Measurements from ENCODE around the gene IL36B.

IL36B gene

GRCh38 chr2:113010088-113010487, 42.6 kb downstream of the IL36B start:
- H3K27me3 ChIP-seq (ENCODE audit: control insufficient read depth, insufficient read depth, low read length): no peaks in the 10 kb centered on the region
- no CpG with 5 or more reads among the region's 2 CpGs for WGBS (ENCODE audit: insufficient coverage, insufficient read length)
- H3K9me3 ChIP-seq (ENCODE audit: control insufficient read depth, insufficient read depth, low read length): no peaks in the 10 kb centered on the region
- H3K27ac ChIP-seq (ENCODE audit: low read length): no peak overlapping the region
- no peak for DNase-seq (ENCODE audit: low read depth, low spot score)
- no peaks in the 10 kb centered on the region for H3K36me3 ChIP-seq (ENCODE audit: control insufficient read depth, insufficient read depth, low read length)
- H3K4me1 ChIP-seq (ENCODE audit: control insufficient read depth, insufficient read depth, low read length): no peaks in the 10 kb centered on the region
- H3K4me3 ChIP-seq (ENCODE audit: low read length): no peak overlapping the region

GRCh38 chr2:113009622-113010021, 43.0 kb downstream of the IL36B start:
- no peaks in the 10 kb centered on the region for H3K36me3 ChIP-seq (ENCODE audit: control insufficient read depth, insufficient read depth, low read length)
- no peak for DNase-seq (ENCODE audit: low read depth, low spot score)
- no peaks in the 10 kb centered on the region for H3K4me1 ChIP-seq (ENCODE audit: control insufficient read depth, insufficient read depth, low read length)
- no CpG with 5 or more reads among the region's 1 CpG for WGBS (ENCODE audit: insufficient coverage, insufficient read length)
- no peaks in the 10 kb centered on the region for H3K27me3 ChIP-seq (ENCODE audit: control insufficient read depth, insufficient read depth, low read length)
- no peaks in the 10 kb centered on the region for H3K9me3 ChIP-seq (ENCODE audit: control insufficient read depth, insufficient read depth, low read length)
- H3K4me3 ChIP-seq (ENCODE audit: low read length): no peak overlapping the region
- H3K27ac ChIP-seq (ENCODE audit: low read length): no peak overlapping the region

GRCh38 chr2:113007250-113007649, 45.4 kb downstream of the IL36B start:
- Histone ChIP-seq H3K36me3 (ENCODE audit: control insufficient read depth, insufficient read depth, low read length) (no peaks in the 10 kb centered on the region), H3K4me3 (ENCODE audit: low read length) (no peak overlapping the region), H3K27me3 (ENCODE audit: control insufficient read depth, insufficient read depth, low read length) (no peaks in the 10 kb centered on the region), H3K4me1 (ENCODE audit: control insufficient read depth, insufficient read depth, low read length) (no peaks in the 10 kb centered on the region), H3K9me3 (ENCODE audit: control insufficient read depth, insufficient read depth, low read length) (no peaks in the 10 kb centered on the region), H3K27ac (ENCODE audit: low read length) (no peak overlapping the region)
- DNase-seq (ENCODE audit: low read depth, low spot score): no peak
- WGBS (ENCODE audit: insufficient coverage, insufficient read length): no CpG with 5 or more reads among the region's 1 CpG

GRCh38 chr2:113005030-113005509, 47.6 kb downstream of the IL36B start, which contains the start of gene IL36A:
IL36A (plus strand) TSS chr2:113005459; CDS start chr2:113005872, 413 bp downstream.
- no peaks in the 10 kb centered on the region for H3K9me3 ChIP-seq (ENCODE audit: control insufficient read depth, insufficient read depth, low read length)
- no peak for DNase-seq (ENCODE audit: low read depth, low spot score)
- no peak within 1 kb of the TSS for H3K4me3 ChIP-seq (ENCODE audit: low read length)
- H3K27me3 ChIP-seq (ENCODE audit: control insufficient read depth, insufficient read depth, low read length): no peaks in the 10 kb centered on the region
- no peak within 1 kb of the TSS for H3K27ac ChIP-seq (ENCODE audit: low read length)
- no peaks in the 10 kb centered on the region for H3K36me3 ChIP-seq (ENCODE audit: control insufficient read depth, insufficient read depth, low read length)
- no CpG with 5 or more reads among the region's 3 CpGs for WGBS (ENCODE audit: insufficient coverage, insufficient read length)
- H3K4me1 ChIP-seq (ENCODE audit: control insufficient read depth, insufficient read depth, low read length): no peaks in the 10 kb centered on the region

GRCh38 chr2:113002677-113003076, 50.0 kb downstream of the IL36B start:
- Histone ChIP-seq H3K27me3 (ENCODE audit: control insufficient read depth, insufficient read depth, low read length) (no peaks in the 10 kb centered on the region), H3K27ac (ENCODE audit: low read length) (no peak overlapping the region), H3K9me3 (ENCODE audit: control insufficient read depth, insufficient read depth, low read length) (no peaks in the 10 kb centered on the region), H3K4me3 (ENCODE audit: low read length) (no peak overlapping the region), H3K36me3 (ENCODE audit: control insufficient read depth, insufficient read depth, low read length) (no peaks in the 10 kb centered on the region), H3K4me1 (ENCODE audit: control insufficient read depth, insufficient read depth, low read length) (no peaks in the 10 kb centered on the region)
- DNase-seq (ENCODE audit: low read depth, low spot score): no peak
- no CpG with 5 or more reads among the region's 2 CpGs for WGBS (ENCODE audit: insufficient coverage, insufficient read length)

GRCh38 chr2:113000436-113000835, 52.2 kb downstream of the IL36B start:
- Histone ChIP-seq H3K27me3 (ENCODE audit: control insufficient read depth, insufficient read depth, low read length) (no peaks in the 10 kb centered on the region), H3K4me1 (ENCODE audit: control insufficient read depth, insufficient read depth, low read length) (no peaks in the 10 kb centered on the region), H3K36me3 (ENCODE audit: control insufficient read depth, insufficient read depth, low read length) (no peaks in the 10 kb centered on the region), H3K4me3 (ENCODE audit: low read length) (no peak overlapping the region), H3K27ac (ENCODE audit: low read length) (no peak overlapping the region), H3K9me3 (ENCODE audit: control insufficient read depth, insufficient read depth, low read length) (no peaks in the 10 kb centered on the region)
- DNase-seq (ENCODE audit: low read depth, low spot score): no peak
- WGBS (ENCODE audit: insufficient coverage, insufficient read length): no CpG with 5 or more reads among the region's 1 CpG

- Histone ChIP-seq H3K9me3 (ENCODE audit: control insufficient read depth, insufficient read depth, low read length) (no peaks in the 10 kb centered on the region), H3K27ac (ENCODE audit: low read length) (no peak overlapping the region), H3K36me3 (ENCODE audit: control insufficient read depth, insufficient read depth, low read length) (no peaks in the 10 kb centered on the region), H3K4me1 (ENCODE audit: control insufficient read depth, insufficient read depth, low read length) (no peaks in the 10 kb centered on the region), H3K27me3 (ENCODE audit: control insufficient read depth, insufficient read depth, low read length) (no peaks in the 10 kb centered on the region), H3K4me3 (ENCODE audit: low read length) (no peak overlapping the region)
- WGBS (ENCODE audit: insufficient coverage, insufficient read length): no CpG with 5 or more reads among the region's 1 CpG
- DNase-seq (ENCODE audit: low read depth, low spot score): no peak
Measured at GRCh38 chr2:112997151-112997550, 55.5 kb downstream of the IL36B start.

- no CpG with 5 or more reads among the region's 6 CpGs for WGBS (ENCODE audit: insufficient coverage, insufficient read length)
- H3K36me3 ChIP-seq (ENCODE audit: control insufficient read depth, insufficient read depth, low read length): no peaks in the 10 kb centered on the region
- H3K27ac ChIP-seq (ENCODE audit: low read length): no peak overlapping the region
Measured at GRCh38 chr2:112996635-112997034, 56.0 kb downstream of the IL36B start.

GRCh38 chr2:112995346-112995920, 57.2 kb downstream of the IL36B start:
- no peak for DNase-seq (ENCODE audit: low read depth, low spot score)
- WGBS (ENCODE audit: insufficient coverage, insufficient read length): no CpG with 5 or more reads among the region's 14 CpGs
- no peak overlapping the region for H3K27ac ChIP-seq (ENCODE audit: low read length)

More at GRCh38 chr2:112996635-112997034, 56.0 kb downstream of the IL36B start:
- Histone ChIP-seq H3K9me3 (ENCODE audit: control insufficient read depth, insufficient read depth, low read length) (no peaks in the 10 kb centered on the region), H3K4me1 (ENCODE audit: control insufficient read depth, insufficient read depth, low read length) (no peaks in the 10 kb centered on the region), H3K27me3 (ENCODE audit: control insufficient read depth, insufficient read depth, low read length) (no peaks in the 10 kb centered on the region), H3K4me3 (ENCODE audit: low read length) (no peak overlapping the region)
- DNase-seq (ENCODE audit: low read depth, low spot score): no peak

GRCh38 chr2:112994648-112995047, 58.0 kb downstream of the IL36B start:
- WGBS (ENCODE audit: insufficient coverage, insufficient read length): no CpG with 5 or more reads among the region's 2 CpGs
- no peaks in the 10 kb centered on the region for H3K27me3 ChIP-seq (ENCODE audit: control insufficient read depth, insufficient read depth, low read length)
- no peaks in the 10 kb centered on the region for H3K9me3 ChIP-seq (ENCODE audit: control insufficient read depth, insufficient read depth, low read length)
- H3K4me3 ChIP-seq (ENCODE audit: low read length): no peak overlapping the region
- no peak overlapping the region for H3K27ac ChIP-seq (ENCODE audit: low read length)
- H3K36me3 ChIP-seq (ENCODE audit: control insufficient read depth, insufficient read depth, low read length): no peaks in the 10 kb centered on the region
- no peaks in the 10 kb centered on the region for H3K4me1 ChIP-seq (ENCODE audit: control insufficient read depth, insufficient read depth, low read length)
- no peak for DNase-seq (ENCODE audit: low read depth, low spot score)

More at GRCh38 chr2:112995346-112995920, 57.2 kb downstream of the IL36B start:
- Histone ChIP-seq H3K4me1 (ENCODE audit: control insufficient read depth, insufficient read depth, low read length) (no peaks in the 10 kb centered on the region), H3K27me3 (ENCODE audit: control insufficient read depth, insufficient read depth, low read length) (no peaks in the 10 kb centered on the region), H3K36me3 (ENCODE audit: control insufficient read depth, insufficient read depth, low read length) (no peaks in the 10 kb centered on the region), H3K4me3 (ENCODE audit: low read length) (no peak overlapping the region), H3K9me3 (ENCODE audit: control insufficient read depth, insufficient read depth, low read length) (no peaks in the 10 kb centered on the region)

GRCh38 chr2:112993831-112994230, 58.8 kb downstream of the IL36B start:
- DNase-seq (ENCODE audit: low read depth, low spot score): no peak
- Histone ChIP-seq H3K4me1 (ENCODE audit: control insufficient read depth, insufficient read depth, low read length) (no peaks in the 10 kb centered on the region), H3K36me3 (ENCODE audit: control insufficient read depth, insufficient read depth, low read length) (no peaks in the 10 kb centered on the region), H3K27me3 (ENCODE audit: control insufficient read depth, insufficient read depth, low read length) (no peaks in the 10 kb centered on the region), H3K9me3 (ENCODE audit: control insufficient read depth, insufficient read depth, low read length) (no peaks in the 10 kb centered on the region), H3K4me3 (ENCODE audit: low read length) (no peak overlapping the region), H3K27ac (ENCODE audit: low read length) (no peak overlapping the region)

Data from iPS DF 6.9 (cell line).